Posterior vena cava (tissue), 2 donors: ENCODE data around the gene GABRD. TPM values are rescaled to one million over a fixed set of nuclear protein-coding genes. Genes with fewer than 3 reads are reported as not detected.

Source experiments
- total RNA-seq, 2 donors: library from RNA; stranded (reverse); fragmentation: NEBNext Ultra II Directional; extraction: Animal tissue kit (Norgen Biotek cat#: 25700); gene quantifications; one replicate each; pipeline ENCODE4 v1.2.1, GENCODE V29; 2021
- donor health status: DM: yes; HTN: yes; CAD: no.
- donor health status: DM: yes; HTN: yes; CAD: no.

GABRD gene
- total RNA-seq, 2 donors from 2014 or later, result 0.29 to 0.88 TPM

Other genes with a start within 250 kb of the GABRD start
- gene NADK, start 240.9 kb upstream of the GABRD start, total RNA-seq, result 10 to 100 TPM; 60.0 to 63.5 TPM
- gene GNB1, start 128.3 kb upstream of the GABRD start, total RNA-seq, result 100 to 1,000 TPM; 318 to 379 TPM
- gene CALML6, start 104.1 kb upstream of the GABRD start, total RNA-seq, result under 1 TPM in 1 of 2 donors, not detected in 1; 0.37 TPM
- not detected for gene TMEM52, start 100.1 kb upstream of the GABRD start, total RNA-seq
- not detected for gene CFAP74, start 15.6 kb upstream of the GABRD start, total RNA-seq
- 1 to 10 TPM; 3.0 to 3.6 TPM for gene PRKCZ, start 31.1 kb downstream of the GABRD start, total RNA-seq
- gene FAAP20, start 175.4 kb downstream of the GABRD start, total RNA-seq, result 10 to 100 TPM; 50.7 to 52.9 TPM
- 100 to 1,000 TPM; 104 to 111 TPM for gene SKI, start 209.0 kb downstream of the GABRD start, total RNA-seq